ENCODE measurements around the gene DARS1.

DARS1 gene

DNA sequence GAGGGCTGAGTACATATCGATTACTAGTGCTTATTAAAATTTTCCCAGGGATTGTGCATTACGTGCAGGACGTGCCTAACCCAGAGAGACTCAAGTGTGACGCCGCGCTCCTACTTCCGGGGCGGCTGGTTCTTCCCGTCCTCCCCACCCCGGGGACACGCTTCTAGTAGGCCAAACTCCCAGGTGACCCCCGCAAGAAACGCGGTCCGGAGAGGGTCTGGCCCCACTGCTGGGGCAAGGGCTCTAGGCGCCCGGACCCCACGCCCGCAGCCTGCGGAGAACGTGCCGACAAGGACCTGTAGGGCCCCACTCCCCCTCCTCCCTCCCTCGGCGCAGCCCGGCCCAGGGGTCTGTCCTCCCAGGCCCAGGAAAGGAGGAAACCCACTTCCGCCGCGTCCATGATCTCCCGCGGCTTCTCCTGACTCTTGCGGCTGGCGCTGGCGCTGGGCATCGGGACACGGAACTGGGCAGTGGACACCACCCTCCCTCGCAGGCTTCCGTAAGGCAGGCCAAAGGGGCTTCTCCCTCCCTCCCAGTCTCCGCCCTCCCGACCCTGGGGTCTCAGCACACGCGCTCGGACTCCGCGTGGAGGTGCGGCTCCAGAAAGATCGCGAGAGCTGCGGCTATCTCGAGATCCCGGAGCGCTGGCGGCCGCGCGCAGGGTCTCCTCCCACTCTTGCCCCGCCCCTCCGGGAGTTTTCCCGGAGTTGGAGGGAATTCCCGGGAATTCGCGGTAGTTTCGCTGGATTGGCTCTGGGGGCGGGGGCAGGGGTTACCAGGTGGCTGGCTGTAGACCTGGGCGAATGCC is at the start of gene DARS1:
TSS of gene DARS1 (minus strand) at position 609 of the 808 bp plus-strand sequence. CDS start at position 451, 158 bp downstream.
- peak; percentile 77 to 80 for DNase-seq

DNA sequence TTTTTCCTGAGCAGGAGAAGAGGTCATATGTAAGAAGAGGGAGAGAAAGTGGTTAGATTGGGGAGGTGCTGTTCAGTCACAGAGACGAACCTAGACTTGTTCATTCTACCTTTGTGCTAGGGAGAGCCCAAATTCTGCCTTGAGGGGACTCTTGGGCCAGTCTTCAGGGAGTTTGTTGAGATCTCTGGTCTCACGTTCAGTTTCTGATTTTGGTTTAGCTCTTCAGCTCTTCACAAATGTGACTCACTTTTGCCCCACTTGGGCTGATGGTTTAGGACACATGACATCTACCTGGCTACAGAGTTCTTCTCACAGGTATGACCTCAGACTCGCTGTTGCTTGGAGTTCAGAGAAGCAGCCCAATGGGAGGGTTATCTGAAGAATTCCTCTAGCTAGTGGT is 49.2 kb upstream of the DARS1 start:
- no peak for DNase-seq

DNA sequence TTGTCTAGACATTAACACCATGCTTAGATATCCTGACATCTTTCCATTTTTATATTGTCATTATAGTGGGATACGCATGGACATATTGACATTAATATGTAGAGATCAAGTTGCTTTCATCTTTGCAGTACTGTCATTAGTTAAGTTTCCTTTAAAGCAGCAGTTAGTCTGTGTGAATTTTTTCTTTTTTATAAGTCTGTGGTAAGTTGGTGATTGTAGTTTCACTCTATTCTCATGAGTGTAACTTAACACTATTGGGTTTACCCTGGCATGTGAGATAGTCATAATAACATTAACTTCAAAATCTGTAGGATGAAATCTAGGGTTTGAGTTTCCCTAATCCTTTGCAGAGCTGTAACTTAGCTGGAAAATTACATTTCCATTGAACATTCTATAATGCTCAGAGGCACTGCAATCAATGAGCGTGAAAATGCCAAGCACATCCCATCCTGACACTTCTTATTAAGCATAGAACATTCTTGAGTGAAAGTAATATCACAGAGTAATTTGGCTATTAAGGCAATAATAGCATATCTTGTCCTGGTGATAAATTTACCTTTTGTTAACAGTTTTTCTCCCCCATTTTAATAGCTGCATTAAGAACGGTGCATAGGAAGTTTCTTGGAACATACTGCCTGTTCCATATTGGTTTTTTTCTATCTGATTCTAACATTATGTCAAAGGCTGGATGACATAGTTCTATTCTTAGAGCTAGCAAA is 47.5 kb upstream of the DARS1 start:
- no peak for DNase-seq

DNA sequence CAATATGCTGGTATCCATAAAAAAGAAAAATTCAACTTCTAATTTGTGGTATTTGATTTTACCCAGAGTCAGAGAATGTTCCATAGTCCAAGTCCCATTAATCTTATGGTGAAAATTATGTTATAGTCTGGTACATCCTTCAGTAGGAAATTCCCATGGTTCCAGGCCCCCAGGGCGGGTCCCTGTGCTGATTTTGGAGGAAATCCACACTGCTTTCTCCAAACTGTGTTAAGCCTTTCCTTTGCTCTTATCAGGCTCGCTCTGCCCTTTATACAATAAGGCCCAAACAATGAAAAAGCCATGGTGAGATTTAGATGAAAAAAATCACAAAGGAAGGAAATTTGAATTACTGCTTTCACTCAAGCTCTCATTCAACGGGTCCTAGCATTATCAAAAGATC is 46.8 kb upstream of the DARS1 start:
- no peak for DNase-seq

DNA sequence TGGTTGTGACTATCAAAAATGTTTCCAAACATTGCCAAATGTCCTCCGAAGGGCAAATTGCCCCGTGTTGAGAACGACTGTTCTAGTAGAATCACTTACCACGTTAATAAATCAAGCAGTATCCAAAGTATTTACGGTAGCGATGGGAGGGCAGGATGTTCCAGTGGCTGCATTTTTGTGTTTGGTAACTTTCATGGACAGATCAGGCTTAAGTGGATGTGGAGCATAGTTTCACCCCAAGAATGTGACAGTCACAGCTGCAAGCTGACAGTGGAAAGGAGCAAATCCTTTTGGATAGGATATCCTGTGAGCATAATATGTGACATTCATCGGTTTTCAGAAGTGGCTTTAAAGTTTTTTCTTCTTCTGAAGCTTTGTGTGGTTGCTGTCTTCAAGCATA is 46.3 kb upstream of the DARS1 start:
- DNase-seq = no peak

DNA sequence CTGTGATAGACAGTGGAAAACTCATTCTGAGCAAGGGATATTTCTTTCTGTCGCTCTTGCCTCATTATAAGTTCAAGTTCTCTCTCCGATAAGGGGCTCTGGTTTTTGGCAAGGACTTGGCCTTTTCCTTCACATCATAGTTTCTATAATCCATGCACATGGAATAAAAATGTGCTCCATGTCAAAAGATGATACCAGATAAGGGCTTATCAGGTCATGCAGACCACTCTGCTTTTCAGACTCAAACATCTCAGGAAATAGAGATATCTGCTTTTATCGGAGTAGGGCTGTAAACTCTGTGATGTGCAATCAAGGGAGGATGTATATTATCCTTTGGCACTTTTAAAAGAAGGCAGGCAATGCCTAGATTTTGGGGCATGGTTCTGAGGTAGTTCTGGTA is 45.0 kb upstream of the DARS1 start:
- no peak for DNase-seq

DNA sequence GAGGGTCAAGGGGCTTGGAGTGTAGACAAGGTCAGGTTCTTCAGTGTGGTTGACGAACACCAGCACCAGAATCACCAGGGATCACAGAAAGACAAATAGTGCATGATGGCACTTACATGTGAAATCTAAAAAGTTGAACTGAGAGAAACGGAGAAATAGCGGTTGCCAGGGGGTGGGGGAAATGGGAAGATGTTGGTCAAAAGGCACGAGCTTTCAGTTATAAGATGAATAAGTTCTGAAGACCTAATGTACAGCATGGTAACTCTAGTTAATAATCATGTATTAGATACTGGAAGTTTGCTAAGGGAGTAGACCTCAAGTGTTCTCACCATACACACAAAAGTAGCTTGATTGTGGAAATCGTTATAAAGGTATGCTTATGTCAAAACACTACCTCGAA is 43.7 kb upstream of the DARS1 start:
- DNase-seq = no peak

DNA sequence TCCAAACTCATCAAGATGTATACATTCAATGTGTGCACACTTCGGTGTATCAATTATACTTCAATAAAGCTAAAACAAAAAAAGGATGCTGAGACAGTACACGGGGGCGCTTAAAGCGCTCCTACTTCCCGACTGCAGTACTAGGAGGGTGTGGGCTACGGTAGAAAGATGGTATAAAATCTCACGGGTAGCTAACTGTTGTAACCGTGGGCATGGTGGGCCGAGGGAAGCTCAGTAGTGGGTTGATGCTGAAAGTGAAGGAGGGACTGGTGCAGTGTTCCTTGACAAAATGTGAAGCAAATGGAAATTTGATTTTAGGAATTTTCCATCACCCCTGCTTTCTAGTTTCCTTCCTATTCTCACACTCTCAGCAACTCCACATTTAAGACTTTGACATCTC is 42.6 kb upstream of the DARS1 start:
- DNase-seq = no peak

DNA sequence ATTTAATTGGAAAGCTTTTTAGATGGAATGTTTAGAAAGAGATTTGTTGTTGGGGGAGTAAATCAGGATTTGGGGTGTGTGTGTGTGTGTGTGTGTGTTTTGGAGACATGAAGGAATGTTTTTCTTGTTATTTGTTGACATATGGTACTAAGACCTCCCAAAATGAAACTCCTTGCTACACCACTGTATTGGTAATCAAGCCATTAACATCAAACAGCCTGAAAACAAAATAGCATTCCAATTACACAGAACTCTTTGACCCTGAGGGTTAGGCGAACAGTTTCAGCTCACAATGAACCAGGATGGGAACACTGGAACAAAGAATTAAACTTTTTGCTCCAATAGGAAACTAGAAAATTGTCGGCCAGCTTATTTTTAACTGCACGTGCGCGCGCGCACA is 41.7 kb upstream of the DARS1 start:
- DNase-seq = no peak

DNA sequence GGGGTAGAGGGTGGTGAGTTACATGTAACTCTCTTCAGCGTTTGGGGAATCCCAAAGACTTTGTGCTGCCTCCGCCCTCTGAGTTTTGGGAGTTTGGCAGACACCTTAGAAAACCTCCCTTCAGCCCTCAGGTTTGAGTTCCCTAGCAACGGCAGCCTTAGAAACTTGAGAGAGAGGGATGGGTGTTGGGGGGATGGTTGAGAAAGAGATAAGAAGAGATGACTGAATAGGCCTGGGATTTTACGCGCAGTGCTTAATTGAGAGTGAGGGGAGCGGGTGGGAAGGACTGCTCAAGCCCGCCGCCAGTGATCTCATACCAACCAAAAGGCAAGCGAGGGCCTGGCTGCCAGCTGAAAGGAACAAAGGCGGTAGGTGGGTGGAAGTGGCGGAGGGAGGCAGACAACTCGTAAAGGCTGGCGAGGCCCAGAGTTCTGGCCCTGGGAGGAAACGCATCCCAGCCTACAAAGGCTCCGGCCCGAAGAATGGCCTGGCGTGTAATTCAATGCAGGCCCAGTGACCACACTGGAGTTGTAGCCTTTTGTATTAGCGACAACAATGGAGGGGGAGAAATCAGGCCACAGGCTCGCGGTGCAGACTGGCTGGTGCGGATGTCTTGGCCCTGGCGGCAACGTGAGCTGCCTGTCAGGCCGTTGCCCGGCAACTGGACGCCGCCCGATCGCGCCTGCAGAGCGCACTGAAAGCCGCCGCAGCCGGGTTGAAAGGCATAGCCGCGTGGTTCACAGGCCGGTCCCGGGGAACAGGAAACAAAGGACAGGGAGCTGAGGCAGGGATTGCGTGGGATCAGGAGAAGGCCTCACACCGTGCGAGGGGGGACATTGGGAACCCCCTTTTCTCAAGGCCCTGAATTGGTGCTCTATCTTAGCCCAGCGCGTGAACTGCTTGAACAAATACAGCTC is 39.9 kb upstream of the DARS1 start:
- DNase-seq = peak in 1 of 2 donors; percentile 9

DNA sequence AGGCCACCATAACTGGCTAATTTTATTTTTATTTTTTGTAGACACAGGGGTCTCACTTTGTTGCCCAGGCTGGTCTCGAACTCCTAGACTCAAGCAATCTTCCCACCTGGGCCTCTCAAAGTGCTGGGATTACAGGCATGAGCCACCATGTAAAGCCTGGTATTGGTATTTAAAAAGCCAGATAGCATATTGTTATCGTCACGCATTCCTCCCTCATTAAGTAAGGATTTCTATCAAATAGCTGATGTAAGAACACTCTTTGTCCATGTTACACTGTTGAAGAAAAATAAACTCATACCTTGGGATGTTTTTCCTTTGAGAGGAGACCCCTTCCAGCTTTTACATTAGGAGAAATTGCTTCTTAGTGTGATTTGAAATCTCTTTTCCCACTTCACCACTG is 39.2 kb upstream of the DARS1 start:
- no peak for DNase-seq

DNA sequence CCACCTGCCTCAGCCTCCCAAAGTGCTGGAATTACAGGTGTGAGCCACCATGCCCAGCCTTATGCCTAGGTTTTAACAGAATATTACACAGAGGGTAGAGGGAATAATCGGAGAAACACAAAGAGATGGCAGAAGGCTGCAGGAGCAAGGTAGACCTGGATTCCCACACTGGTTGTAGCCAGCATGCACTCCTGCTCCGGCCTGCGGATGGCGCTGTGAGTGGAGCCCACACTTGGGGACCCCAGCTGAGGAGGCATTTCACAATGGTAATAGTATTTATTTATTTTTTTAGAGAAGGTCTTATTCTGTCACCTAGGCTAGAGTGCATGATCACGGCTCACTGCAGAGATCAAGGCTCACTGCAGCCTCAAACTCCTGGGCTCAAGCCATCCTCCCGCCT is 38.8 kb upstream of the DARS1 start:
- DNase-seq = no peak

DNA sequence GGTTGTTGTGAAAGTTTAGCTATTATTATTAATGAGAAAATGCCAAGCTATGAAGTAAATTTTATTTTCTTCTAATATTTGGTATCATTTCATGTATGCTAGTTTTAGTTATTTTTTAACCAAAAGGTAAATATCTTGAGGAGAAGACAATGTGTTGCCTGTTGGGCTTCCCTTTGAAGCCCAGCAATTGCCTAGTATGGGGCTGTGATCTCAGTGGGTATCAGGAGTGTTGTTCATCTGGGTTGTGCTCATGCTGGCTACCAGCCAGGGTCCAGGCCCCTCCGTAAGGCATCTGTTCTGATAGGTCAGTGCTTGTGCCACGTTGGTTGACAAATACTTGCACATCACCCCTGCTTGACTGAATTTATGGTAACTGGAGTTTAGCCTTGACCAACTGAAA is 38.0 kb upstream of the DARS1 start:
- no peak for DNase-seq

DNA sequence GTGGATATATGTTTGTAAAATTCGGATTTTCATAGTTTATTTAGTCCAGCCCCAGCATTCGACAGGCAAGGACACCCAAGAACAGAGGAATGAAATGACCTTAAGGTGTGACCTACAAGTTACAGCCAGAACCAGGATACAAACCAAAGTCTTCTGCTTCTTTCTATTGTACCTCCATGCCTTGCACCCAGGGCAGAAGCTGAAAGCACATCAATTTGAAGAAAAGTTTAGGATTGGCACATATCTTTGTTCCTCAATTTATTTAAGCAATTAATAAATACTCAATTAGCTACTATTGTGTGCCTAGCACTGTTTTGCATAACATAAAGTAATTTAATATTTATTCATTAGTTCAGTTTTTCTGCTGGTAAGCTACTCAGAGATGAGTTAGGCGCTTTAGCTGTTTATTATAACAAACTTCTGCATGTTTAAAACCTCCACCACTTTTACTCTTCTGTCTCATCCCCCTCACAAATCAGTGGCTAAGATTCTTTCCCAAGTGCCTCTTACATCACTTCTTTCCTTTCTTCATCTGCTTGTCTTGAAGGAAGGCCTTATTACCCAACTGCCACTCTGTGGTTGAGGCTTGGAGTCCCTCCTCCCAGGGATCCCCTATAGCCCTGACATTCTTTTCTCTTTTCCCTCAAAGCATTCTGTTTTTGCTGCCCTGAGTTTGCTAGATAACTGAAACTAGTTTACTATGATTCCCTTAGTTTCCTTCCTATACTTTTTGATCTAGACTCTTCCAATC is 37.1 kb upstream of the DARS1 start:
- no peak for DNase-seq

DNA sequence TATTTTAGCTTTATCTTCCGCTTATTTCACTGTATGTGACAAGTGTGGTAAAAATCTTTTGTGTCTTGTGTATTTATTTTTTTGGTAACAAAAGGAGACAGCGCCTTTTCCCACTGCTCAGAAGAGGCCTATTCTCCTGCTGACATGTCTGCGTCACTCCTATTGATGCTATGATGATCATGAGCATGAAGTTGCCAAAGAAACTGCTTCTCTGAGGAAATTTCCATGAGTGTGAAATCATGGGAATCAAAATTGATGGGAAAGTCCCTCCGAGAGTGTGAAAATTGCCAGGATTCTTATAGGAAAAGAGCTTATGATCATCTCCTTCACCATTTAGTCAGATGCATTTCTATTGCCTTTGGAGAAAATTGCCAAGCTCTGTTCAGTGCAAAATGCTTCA is 36.5 kb upstream of the DARS1 start:
- no peak for DNase-seq

DNA sequence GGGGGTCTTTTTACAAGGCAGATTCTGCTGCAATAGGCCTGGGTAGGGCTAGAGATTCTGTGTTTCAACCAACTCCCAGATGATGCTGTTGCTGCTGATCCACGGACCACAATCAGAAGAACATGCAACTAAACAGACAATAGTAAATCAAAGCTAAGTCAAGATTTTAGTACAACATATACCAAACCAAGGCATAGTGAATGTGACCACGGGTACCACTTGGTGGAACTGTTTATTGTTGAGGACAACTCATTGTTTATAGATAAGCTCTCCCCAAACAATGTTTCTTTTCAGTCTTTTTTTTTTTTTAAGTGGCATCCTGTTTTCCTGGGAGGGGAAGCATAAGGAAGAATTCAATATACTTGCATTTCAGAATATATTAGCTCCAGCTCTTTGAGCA is 36.0 kb upstream of the DARS1 start:
- DNase-seq = no peak

DNA sequence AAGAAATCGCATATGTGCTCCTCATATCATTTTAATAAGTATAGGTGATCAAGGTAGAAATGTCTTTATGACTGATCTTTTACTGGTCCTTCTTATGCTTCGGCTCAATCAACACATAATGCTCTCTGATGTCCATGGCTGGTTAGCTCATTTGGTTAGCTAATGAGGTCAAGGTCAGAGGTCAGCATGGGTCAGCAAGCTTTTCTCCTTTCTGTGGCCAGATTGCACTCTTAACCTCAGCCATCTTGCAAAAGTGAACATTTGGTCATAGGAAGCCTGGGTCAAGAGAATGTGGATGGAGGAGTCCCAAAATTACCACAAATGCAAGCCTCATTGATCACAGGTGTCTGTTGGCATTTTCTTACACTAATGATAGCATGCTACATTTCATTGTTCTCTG is 35.4 kb upstream of the DARS1 start:
- no peak for DNase-seq

DNA sequence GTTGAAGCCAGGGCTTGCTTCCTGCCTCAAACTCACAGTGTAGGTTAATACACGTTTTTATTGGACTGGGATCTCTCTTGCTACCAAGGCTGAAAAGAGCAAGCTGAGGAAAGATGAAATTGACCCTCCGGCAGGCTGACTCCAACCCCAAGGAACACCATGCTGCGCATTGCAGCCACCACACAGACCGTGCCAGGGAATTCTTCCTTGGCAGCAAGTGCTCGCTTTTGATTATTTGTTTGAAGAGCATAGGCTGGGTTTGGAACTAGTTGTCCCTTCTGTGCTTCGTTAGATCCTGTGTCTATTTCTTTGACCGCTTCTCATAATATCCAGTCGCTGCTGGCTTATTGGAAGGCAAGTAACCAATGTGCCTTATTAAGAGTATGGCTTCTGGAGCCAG is 34.4 kb upstream of the DARS1 start:
- DNase-seq = no peak

DNA sequence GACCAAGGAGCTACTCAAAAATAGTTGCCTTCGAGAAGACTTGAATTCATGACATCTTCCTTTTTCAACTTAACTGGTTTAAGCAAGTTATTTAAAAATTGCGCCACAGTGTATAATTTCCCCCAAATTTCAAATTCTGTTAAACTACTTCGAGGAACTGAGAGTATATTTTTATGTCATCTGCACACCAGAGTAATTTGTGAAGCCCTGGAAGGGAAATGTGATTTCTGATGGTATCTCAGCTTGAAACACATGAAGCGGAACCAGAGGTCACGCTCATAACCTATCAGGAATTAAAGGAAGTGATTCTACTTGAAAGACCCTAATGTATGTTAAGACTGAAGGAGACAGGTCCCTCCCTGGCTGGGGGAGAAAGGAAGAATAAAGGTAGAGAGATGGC is 33.9 kb upstream of the DARS1 start:
- DNase-seq = no peak

DNA sequence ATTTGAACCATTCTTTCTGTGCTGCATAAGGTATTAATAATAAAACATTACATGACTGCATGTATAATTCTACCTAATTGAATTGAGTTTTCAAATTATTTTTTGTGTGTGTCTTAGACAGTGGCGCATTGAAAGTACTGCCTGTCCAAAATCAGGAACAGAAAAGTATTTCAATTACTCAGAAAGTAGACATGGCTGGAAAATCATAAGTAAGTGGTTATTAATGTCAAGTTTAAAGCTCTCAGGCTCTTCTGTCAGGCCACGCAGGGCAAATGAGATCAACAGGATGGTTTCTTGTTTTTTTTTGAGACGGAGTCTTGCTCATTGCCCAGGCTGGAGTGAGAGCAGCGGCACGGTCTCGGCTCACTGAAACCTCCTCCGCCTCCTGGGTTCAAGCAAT is 32.4 kb upstream of the DARS1 start:
- no peak for DNase-seq

DNA sequence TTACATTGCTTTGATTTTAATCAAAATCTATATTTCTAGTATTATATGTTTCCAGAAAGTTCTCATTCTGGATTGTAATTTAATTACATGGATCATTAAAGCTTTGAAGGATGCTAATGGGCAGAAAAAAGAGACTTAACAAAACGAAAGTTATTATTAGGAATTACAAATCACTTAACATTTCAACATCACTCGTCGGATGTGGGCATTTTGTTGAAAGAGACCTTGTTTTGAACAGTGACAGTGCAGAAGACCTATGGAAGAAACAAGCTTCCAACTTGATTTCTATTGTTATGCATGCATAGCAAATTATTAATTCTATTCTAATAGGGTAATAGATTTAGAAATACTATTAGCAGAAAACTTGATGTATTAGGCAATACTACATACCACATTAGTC is 31.4 kb upstream of the DARS1 start:
- DNase-seq = no peak

DNA sequence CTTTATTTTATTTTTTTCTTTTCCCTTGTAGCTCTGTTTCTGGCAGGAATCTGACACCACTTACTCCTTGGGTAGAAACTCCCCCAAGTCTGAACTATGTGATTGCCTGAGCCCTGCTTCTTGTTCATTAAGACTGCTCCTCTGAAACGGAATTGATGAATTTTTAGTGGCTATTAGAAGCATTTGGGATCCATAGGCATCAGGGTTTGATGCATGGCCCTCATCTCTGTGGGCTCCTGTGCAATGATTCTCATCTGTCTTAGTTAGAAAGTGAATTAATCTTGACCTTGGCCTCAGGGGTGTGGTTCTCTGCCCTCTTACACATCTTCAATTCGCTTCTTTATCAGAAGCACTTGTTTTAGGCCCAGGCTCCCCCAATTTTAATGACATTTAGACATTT is 31.0 kb upstream of the DARS1 start:
- no peak for DNase-seq

DNA sequence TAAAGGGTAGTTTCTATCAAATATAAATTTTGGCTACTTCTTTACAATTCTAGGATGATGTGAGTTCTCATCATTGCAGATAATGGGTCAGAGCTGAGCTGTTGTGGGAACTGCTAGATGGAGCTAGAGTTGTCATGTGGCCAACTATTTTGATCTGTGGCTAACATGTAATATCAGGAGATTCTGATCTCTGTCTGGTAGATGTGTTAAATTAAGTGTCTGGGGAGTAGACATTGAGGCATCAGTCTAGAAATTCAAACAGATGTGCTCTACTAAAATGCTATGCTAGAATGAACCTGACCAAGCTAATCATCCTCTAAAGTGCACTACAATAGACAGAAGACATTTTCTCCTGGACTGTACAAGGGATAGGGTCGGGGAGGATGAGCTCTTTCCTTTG is 30.3 kb upstream of the DARS1 start:
- DNase-seq = no peak

Measured in activated CD4-positive, alpha-beta T cell treated with anti-CD3 and anti-CD28 coated beads for 4 hours (primary cell).